ENCODE results near the gene ARID4B.

DNA sequence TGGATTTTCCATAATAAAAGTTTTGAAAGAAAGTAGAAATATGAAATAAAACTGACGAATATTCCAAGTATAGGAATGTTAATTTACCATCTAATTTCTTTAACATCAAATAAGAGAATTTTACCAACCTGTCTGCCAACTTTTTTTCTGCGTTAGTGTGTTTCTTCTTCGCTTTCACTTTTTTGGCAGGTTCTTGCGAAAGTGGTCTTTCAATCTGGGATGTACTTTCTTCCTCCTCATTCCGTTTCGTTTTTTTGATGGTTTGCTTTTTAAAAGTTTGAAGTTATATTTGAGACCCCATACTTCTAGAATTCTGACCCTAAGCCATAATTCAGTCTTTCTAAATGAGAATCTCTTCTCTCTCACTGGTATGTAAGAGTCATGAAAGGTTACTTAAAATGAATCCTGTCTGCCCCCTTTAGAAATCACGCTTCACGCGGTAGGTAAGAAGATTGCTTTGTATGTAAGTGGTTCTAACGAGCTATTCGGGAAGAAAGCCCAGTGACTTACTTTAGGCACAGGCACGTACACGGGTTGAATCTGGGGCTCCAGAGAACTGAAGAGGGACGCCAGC, 167.5 kb downstream of the ARID4B start:
- TF ChIP-seq CTCF (IDR thresholded peaks at IDR 0.05; ENCODE audit: extremely low read depth in 1 of 2, insufficient read depth in 1 of 2, low read depth in 1 of 2, low read length in 2 of 2) (no peak), POLR2A (IDR thresholded peaks at IDR 0.05; ENCODE audit: low read depth, low read length) (no peak), POLR2AphosphoS5 (IDR thresholded peaks at IDR 0.05; ENCODE audit: insufficient read depth, low read depth, low read length) (no peak), EZH2 (IDR thresholded peaks at IDR 0.05; ENCODE audit: borderline replicate concordance, low read depth, low read length, severe bottlenecking) (no peak), MYC (IDR thresholded peaks at IDR 0.05; ENCODE audit: low read depth, low read length) (no peak), FOS (IDR thresholded peaks at IDR 0.05; ENCODE audit: borderline replicate concordance, insufficient read depth, low read length) (no peak), JUN (IDR thresholded peaks at IDR 0.05; ENCODE audit: borderline replicate concordance, insufficient read depth, insufficient read length, low read depth) (no peak), GATA2 (IDR thresholded peaks at IDR 0.05; ENCODE audit: insufficient read depth, insufficient read length, low read depth, low read length) (no peak)
- TF ChIP-seq, protein P1, sequence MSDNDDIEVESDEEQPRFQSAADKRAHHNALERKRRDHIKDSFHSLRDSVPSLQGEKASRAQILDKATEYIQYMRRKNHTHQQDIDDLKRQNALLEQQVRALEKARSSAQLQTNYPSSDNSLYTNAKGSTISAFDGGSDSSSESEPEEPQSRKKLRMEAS (IDR thresholded peaks at IDR 0.05; ENCODE audit: insufficient read depth, insufficient read length), result no peak
